Globus pallidus (tissue), 1 donor: ENCODE data around the gene PDX1.
A peak's percentile ranks its signal among the peaks of the same experiment; 100 is the strongest.
"Not testable (repeated sequence)": the region's sequence is repeated elsewhere in the genome, so short reads cannot be mapped to it uniquely, and the experiment has no call there.

Experiments used
- DNase-seq: peaks from one replicate; pipeline ENCODE4 v3.0.0-alpha.2; 2015; ENCODE audit warnings: low spot score

PDX1 gene

GRCh38 chr13:27956576-27957300, 36.9 kb downstream of the PDX1 start:
- DNase-seq: no peak

- no peak for DNase-seq
Measured at GRCh38 chr13:27959976-27960361, 40.2 kb downstream of the PDX1 start.

- DNase-seq: peak; percentile 11
Measured at GRCh38 chr13:27960362-27961226, 40.8 kb downstream of the PDX1 start.

GRCh38 chr13:27961227-27962085, 41.7 kb downstream of the PDX1 start:
- no peak for DNase-seq

GRCh38 chr13:27962128-27962841, 42.5 kb downstream of the PDX1 start:
- no peak for DNase-seq

GRCh38 chr13:27962982-27963381, 43.2 kb downstream of the PDX1 start:
- DNase-seq: no peak

GRCh38 chr13:27963491-27963890, 43.7 kb downstream of the PDX1 start:
- DNase-seq: no peak

GRCh38 chr13:27964206-27964605, 44.4 kb downstream of the PDX1 start:
- not testable (repeated sequence) for DNase-seq

- DNase-seq: no peak
Measured at GRCh38 chr13:27964741-27965323, 45.0 kb downstream of the PDX1 start.

- no peak for DNase-seq
Measured at GRCh38 chr13:27965343-27965739, 45.5 kb downstream of the PDX1 start.

- DNase-seq: no peak
Measured at GRCh38 chr13:27965740-27966640, 46.2 kb downstream of the PDX1 start.

- no peak for DNase-seq
Measured at GRCh38 chr13:27966641-27967202, 46.9 kb downstream of the PDX1 start.

GRCh38 chr13:27967203-27967735, 47.5 kb downstream of the PDX1 start:
- no peak for DNase-seq

- no peak for DNase-seq
Measured at GRCh38 chr13:27967736-27968315, 48.0 kb downstream of the PDX1 start.

GRCh38 chr13:27968316-27969081, 48.7 kb downstream of the PDX1 start:
- no peak for DNase-seq

- no peak for DNase-seq
Measured at GRCh38 chr13:27969082-27969865, 49.5 kb downstream of the PDX1 start, which contains the start of gene CDX2. Gene CDX2, minus strand, starts transcription at chr13:27969315. Its CDS starts 309 bp downstream, at chr13:27969006.

- DNase-seq: no peak
Measured at GRCh38 chr13:27969866-27970229, 50.0 kb downstream of the PDX1 start.
